GM12878 (cell line): ENCODE measurements around the gene ANGEL2.

Experiments used
- PML ChIP-seq: IDR thresholded peaks from 2 replicates; pipeline ENCODE4 v1.6.1; 2012; ENCODE audit warnings: low read length, inconsistent platforms
- RFX5 ChIP-seq: IDR thresholded peaks from 2 replicates; pipeline ENCODE4 v1.6.1; 2011; ENCODE audit warnings: low read depth, low read length, improper control_type of control experiment
- SUZ12 ChIP-seq: fragments of 200-600 bp; sonication (generic); IDR thresholded peaks from one replicate; pipeline ENCODE4 v1.6.1; 2018; ENCODE audit warnings: antibody characterized with exemption, mild to moderate bottlenecking; ENCODE audit not compliant: unreplicated experiment
- TAF1 ChIP-seq: IDR thresholded peaks from 2 replicates; pipeline ENCODE4 v1.6.1; 2011; ENCODE audit warnings: mild to moderate bottlenecking, low read depth, low read length, borderline replicate concordance
- TF ChIP-seq, protein P1 (sequence below), 3 experiments: IDR thresholded peaks in 2 of 3; conservative IDR thresholded peaks in 1 of 3; 2 replicates each; pipeline ENCODE4 v1.5.1; 2011; ENCODE audit warnings: low read depth in 3 of 3, low read length in 3 of 3, mild to moderate bottlenecking in 3 of 3, control low read depth in 2 of 3, moderate library complexity in 2 of 3, inconsistent platforms in 1 of 3, mixed read lengths in 1 of 3; ENCODE audit not compliant: control insufficient read depth in 2 of 3, insufficient read depth in 1 of 3; ENCODE audit errors: extremely low read depth in 1 of 3

DNA sequence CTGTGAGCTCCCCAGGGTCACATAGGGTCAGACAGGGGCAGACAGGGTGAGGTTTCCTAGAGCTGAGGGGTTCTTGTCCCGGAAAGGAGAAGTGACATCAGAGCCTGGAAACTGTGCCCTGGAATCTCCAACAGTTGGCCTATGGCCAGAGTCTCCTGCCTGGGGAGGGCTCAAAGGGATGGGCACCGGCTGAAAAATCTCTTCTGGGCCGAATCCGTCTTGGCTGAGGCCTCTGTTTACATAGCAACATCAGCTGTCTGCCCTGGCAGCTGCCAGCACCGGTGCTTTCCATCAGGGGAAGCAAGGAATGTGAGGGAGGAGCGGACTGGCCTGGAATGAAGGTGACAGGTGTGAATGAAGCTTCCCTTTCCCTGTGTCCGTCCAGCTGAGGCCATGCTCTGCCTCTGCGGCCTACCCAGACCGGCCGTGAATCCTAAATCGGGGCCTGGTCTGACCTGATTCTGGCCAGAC lies 34.6 kb downstream of the ANGEL2 start:
- TF ChIP-seq SUZ12, result no peak
- TF ChIP-seq RFX5, result no peak
- TF ChIP-seq, protein P1, sequence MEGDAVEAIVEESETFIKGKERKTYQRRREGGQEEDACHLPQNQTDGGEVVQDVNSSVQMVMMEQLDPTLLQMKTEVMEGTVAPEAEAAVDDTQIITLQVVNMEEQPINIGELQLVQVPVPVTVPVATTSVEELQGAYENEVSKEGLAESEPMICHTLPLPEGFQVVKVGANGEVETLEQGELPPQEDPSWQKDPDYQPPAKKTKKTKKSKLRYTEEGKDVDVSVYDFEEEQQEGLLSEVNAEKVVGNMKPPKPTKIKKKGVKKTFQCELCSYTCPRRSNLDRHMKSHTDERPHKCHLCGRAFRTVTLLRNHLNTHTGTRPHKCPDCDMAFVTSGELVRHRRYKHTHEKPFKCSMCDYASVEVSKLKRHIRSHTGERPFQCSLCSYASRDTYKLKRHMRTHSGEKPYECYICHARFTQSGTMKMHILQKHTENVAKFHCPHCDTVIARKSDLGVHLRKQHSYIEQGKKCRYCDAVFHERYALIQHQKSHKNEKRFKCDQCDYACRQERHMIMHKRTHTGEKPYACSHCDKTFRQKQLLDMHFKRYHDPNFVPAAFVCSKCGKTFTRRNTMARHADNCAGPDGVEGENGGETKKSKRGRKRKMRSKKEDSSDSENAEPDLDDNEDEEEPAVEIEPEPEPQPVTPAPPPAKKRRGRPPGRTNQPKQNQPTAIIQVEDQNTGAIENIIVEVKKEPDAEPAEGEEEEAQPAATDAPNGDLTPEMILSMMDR (IDR thresholded peaks at IDR 0.05 in 2 of 3, conservative IDR thresholded peaks at IDR 0.05 in 1 of 3; ENCODE audit: control insufficient read depth in 2 of 3, extremely low read depth in 1 of 3, insufficient read depth in 1 of 3, low read depth in 3 of 3, low read length in 3 of 3), result no peak
- TF ChIP-seq PML, result no peak
- no peak for TF ChIP-seq TAF1
